ENCODE results near the gene CHCHD3. TPM values are rescaled to one million over a fixed set of nuclear protein-coding genes. Genes with fewer than 3 reads are reported as not detected.

CHCHD3 gene
- total RNA-seq, 2 experiments from 2014 or later = 21.6 to 21.7 TPM

DNA sequence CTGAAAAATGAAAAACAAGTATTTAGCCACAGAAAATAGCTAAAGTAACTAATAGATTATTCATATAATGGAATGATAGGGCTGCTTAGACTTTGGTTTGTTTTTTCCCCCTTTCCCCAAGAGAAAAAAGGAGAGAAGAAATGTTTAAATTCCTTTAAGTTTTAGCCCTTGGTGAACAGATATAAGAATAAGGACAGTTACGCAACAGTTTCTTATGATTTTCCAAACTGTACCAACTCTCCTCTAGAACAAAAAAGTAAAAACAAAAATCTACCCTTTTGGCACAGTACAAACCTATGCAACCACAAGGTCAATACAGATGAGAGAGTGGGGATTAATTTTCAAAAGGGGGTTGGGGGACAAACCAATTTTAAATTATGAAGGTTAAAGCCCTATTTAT is 227.7 kb downstream of the CHCHD3 start:
- H3K4me1 ChIP-seq (ENCODE audit: insufficient read depth, low read length) = no peaks in the 10 kb centered on the region
- POLR2A ChIA-PET = no interaction called here
- no peaks in the 10 kb centered on the region for H3K4me1 Mint-ChIP-seq (ENCODE audit: low read depth)
- CTCF ChIA-PET = no interaction called here
- no peak overlapping the region for H3K27ac ChIP-seq (ENCODE audit: low read depth in 1 of 2, low read length in 2 of 2)
- ATAC-seq (ENCODE audit: poor library complexity) = no peak
- no peaks in the 10 kb centered on the region for H3K9me3 ChIP-seq (ENCODE audit: control insufficient read depth in 1 of 2, insufficient read depth in 1 of 2, low read length in 2 of 2)
- intact Hi-C loops (cut with DNase I, micrococcal nuclease) = no loop called here
- H3K4me3 Mint-ChIP-seq = no peak overlapping the region
- H3K27me3 Mint-ChIP-seq = no peaks in the 10 kb centered on the region
- TF ChIP-seq, protein P1, sequence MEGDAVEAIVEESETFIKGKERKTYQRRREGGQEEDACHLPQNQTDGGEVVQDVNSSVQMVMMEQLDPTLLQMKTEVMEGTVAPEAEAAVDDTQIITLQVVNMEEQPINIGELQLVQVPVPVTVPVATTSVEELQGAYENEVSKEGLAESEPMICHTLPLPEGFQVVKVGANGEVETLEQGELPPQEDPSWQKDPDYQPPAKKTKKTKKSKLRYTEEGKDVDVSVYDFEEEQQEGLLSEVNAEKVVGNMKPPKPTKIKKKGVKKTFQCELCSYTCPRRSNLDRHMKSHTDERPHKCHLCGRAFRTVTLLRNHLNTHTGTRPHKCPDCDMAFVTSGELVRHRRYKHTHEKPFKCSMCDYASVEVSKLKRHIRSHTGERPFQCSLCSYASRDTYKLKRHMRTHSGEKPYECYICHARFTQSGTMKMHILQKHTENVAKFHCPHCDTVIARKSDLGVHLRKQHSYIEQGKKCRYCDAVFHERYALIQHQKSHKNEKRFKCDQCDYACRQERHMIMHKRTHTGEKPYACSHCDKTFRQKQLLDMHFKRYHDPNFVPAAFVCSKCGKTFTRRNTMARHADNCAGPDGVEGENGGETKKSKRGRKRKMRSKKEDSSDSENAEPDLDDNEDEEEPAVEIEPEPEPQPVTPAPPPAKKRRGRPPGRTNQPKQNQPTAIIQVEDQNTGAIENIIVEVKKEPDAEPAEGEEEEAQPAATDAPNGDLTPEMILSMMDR (IDR thresholded peaks at IDR 0.05) = no peak
- no peaks in the 10 kb centered on the region for H3K27me3 ChIP-seq (ENCODE audit: control insufficient read depth in 1 of 2, insufficient read depth in 2 of 2, low read length in 2 of 2)
- H3K36me3 Mint-ChIP-seq (ENCODE audit: low read depth) = peaks cover 31% of the 10 kb centered on the region
- no peak overlapping the region for H3K27ac Mint-ChIP-seq
- DNase-seq = no peak
- H3K36me3 ChIP-seq (ENCODE audit: insufficient read depth, low read length) = no peaks in the 10 kb centered on the region
- H3K4me3 ChIP-seq (ENCODE audit: low read length) = no peak overlapping the region
- H3K9me3 Mint-ChIP-seq = no peaks in the 10 kb centered on the region

DNA sequence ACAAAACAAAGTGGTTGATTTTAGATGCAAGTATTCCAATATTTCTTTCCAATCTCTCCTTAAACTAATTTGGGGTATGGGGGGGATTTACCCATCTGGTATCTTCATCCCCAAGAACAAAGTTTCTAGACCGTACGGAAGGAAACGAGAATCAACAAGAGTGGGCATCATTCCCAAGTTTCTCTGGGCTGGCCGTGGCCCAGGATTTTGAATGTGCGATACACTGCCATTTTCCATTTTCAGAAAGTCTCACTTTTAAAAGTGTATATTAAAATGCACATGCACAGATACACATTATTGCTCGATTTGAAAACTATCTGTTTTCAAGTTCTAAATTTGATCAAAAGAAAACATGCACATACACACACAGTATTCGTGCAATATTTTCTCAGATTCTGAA is 234.5 kb downstream of the CHCHD3 start:
- intact Hi-C loops (cut with DNase I, micrococcal nuclease) = no loop called here
- POLR2A ChIA-PET = no interaction called here
- Mint-ChIP-seq H3K4me3 (no peak overlapping the region), H3K9me3 (no peaks in the 10 kb centered on the region), H3K27ac (no peak overlapping the region), H3K27me3 (no peaks in the 10 kb centered on the region), H3K36me3 (ENCODE audit: low read depth) (peaks cover 18% of the 10 kb centered on the region), H3K4me1 (ENCODE audit: low read depth) (no peaks in the 10 kb centered on the region)
- DNase-seq = no peak
- Histone ChIP-seq H3K9me3 (ENCODE audit: control insufficient read depth in 1 of 2, insufficient read depth in 1 of 2, low read length in 2 of 2) (no peaks in the 10 kb centered on the region), H3K36me3 (ENCODE audit: insufficient read depth, low read length) (no peaks in the 10 kb centered on the region), H3K4me1 (ENCODE audit: insufficient read depth, low read length) (no peaks in the 10 kb centered on the region), H3K4me3 (ENCODE audit: low read length) (no peak overlapping the region), H3K27me3 (ENCODE audit: control insufficient read depth in 1 of 2, insufficient read depth in 2 of 2, low read length in 2 of 2) (no peaks in the 10 kb centered on the region), H3K27ac (ENCODE audit: low read depth in 1 of 2, low read length in 2 of 2) (no peak overlapping the region)
- TF ChIP-seq, protein P1 (IDR thresholded peaks at IDR 0.05) = no peak
- ATAC-seq (ENCODE audit: poor library complexity) = no peak
- CTCF ChIA-PET = no interaction called here

DNA sequence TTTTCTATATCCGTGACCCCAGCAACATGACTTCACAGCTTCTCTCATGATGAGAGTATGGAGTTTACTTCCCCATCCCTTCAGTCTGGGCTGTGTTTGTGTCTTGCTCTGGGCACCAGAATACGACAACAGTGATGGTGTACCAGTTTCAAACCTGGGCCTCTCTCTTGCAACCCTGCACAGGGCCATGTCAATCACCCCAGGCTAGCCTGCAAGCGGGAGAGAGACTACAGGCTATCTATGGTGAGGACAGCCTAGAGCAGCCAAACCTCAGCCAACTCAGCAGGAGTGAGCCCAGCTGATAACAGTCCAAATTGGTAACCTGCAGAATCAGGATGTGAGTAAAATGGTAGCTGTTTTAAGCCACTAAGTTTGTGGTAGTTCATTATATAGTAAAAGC is 235.8 kb downstream of the CHCHD3 start:
- H3K4me1 Mint-ChIP-seq (ENCODE audit: low read depth) = no peaks in the 10 kb centered on the region
- Histone ChIP-seq H3K9me3 (ENCODE audit: control insufficient read depth in 1 of 2, insufficient read depth in 1 of 2, low read length in 2 of 2) (no peaks in the 10 kb centered on the region), H3K27ac (ENCODE audit: low read depth in 1 of 2, low read length in 2 of 2) (no peak overlapping the region), H3K27me3 (ENCODE audit: control insufficient read depth in 1 of 2, insufficient read depth in 2 of 2, low read length in 2 of 2) (no peaks in the 10 kb centered on the region), H3K4me1 (ENCODE audit: insufficient read depth, low read length) (no peaks in the 10 kb centered on the region), H3K36me3 (ENCODE audit: insufficient read depth, low read length) (no peaks in the 10 kb centered on the region), H3K4me3 (ENCODE audit: low read length) (no peak overlapping the region)
- DNase-seq = no peak
- H3K9me3 Mint-ChIP-seq = no peaks in the 10 kb centered on the region
- H3K27ac Mint-ChIP-seq = no peak overlapping the region
- ChIA-PET POLR2A (no interaction called here), CTCF (no interaction called here)
- intact Hi-C loops (cut with DNase I, micrococcal nuclease) = no loop called here
- peaks cover 20% of the 10 kb centered on the region for H3K36me3 Mint-ChIP-seq (ENCODE audit: low read depth)
- TF ChIP-seq, protein P1 (IDR thresholded peaks at IDR 0.05) = no peak
- H3K4me3 Mint-ChIP-seq = no peak overlapping the region
- H3K27me3 Mint-ChIP-seq = no peaks in the 10 kb centered on the region
- ATAC-seq (ENCODE audit: poor library complexity) = no peak
